K562 (cell line): ENCODE data around the gene DNM1. TPM values are rescaled to one million over a fixed set of nuclear protein-coding genes. Genes with fewer than 3 reads are reported as not detected.

Experiments
- ATAC-seq: fragments of 200-7000 bp; cut with Tn5 transposase; 3 replicates; pipeline ENCODE4 v1.9.1; 2020; ENCODE audit warnings: moderate library complexity
- BruUV-seq: library from RNA; stranded (reverse); fragments of 400-500 nt; replicated peaks from 2 replicates; lab custom pipeline; 2021; lab: Mats Ljungman, UMichigan
- CTCF ChIA-PET: fragments of 300-600 bp; formaldehyde crosslinking; extraction: SDS; loops from one replicate; lab custom pipeline; 2021; ENCODE audit warnings: low intra/inter-chr PET ratio; lab: Yijun Ruan, JAX
- POLR2A ChIA-PET: fragments of 300-600, 350-650 bp; sonication (Branson Sonifier 250); formaldehyde crosslinking; extraction: SDS; loops from one replicate; lab custom pipeline; 2021; ENCODE audit warnings: antibody characterized with exemption, inconsistent platforms; lab: Yijun Ruan, JAX
- DNase-seq, 4 experiments: peaks; one replicate each; pipeline versions ENCODE4 v3.0.0 to v3.0.0-alpha.2; 2011 to 2018; ENCODE audit warnings: low spot score in 3 of 4, mixed read lengths in 3 of 4; ENCODE audit errors: extremely low read depth in 1 of 4
- FAIRE-seq: peaks from 2 replicates; lab custom pipeline; 2011; peaks lifted over from hg19 to GRCh38; lab: Jason Lieb, UNC
- H2AFZ ChIP-seq: 2 replicates; pipeline ENCODE4 v1.6.0; 2011; ENCODE audit warnings: low read depth, low read length, control low read depth, inconsistent platforms
- H3K27ac ChIP-seq: fragments of 200-600 bp; 3 replicates; pipeline ENCODE4 v1.8.0; 2011; ENCODE audit warnings: low read depth, mild to moderate bottlenecking, control low read depth, inconsistent platforms, low read length, moderate library complexity, mixed read lengths; ENCODE audit errors: extremely low read depth
- H3K27me3 ChIP-seq, 2 experiments: fragments of 300-600 bp in 1 of 2; 2 replicates in 1 of 2; 3 replicates in 1 of 2; pipeline versions ENCODE4 v1.6.0 to v1.8.0; 2011; ENCODE audit warnings: inconsistent platforms in 2 of 2, low read length in 2 of 2, mild to moderate bottlenecking in 1 of 2, mixed read lengths in 1 of 2, moderate library complexity in 1 of 2; ENCODE audit not compliant: control insufficient read depth in 2 of 2, insufficient read depth in 2 of 2
- H3K36me3 ChIP-seq: fragments of 300-600 bp; 3 replicates; pipeline ENCODE4 v1.8.0; 2011; ENCODE audit warnings: mild to moderate bottlenecking, low read length, inconsistent platforms; ENCODE audit not compliant: control insufficient read depth, insufficient read depth
- H3K4me1 ChIP-seq, 2 experiments: fragments of 200-600 bp in 1 of 2; replicated peaks in 1 of 2; 2 replicates in 1 of 2; 3 replicates in 1 of 2; pipeline versions ENCODE4 v1.5.1 to v1.8.0; 2011; ENCODE audit warnings: inconsistent platforms in 2 of 2, low read length in 2 of 2, mild to moderate bottlenecking in 1 of 2, mixed read lengths in 1 of 2, moderate library complexity in 1 of 2; ENCODE audit not compliant: control insufficient read depth in 2 of 2, insufficient read depth in 2 of 2
- H3K4me2 ChIP-seq: 2 replicates; pipeline ENCODE4 v1.6.1; 2011; ENCODE audit warnings: low read length, control low read depth, inconsistent platforms, mixed read lengths; ENCODE audit not compliant: insufficient read depth
- H3K4me3 ChIP-seq: fragments of 200-600 bp; sonication (generic), shearing (Covaris generic); 2 replicates; pipeline ENCODE4 v1.5.1; 2016; ENCODE audit warnings: control low read depth, inconsistent platforms
- H3K79me2 ChIP-seq: fragments of 200-600 bp; 3 replicates; pipeline ENCODE4 v1.8.0; 2011; ENCODE audit warnings: low read length, inconsistent platforms; ENCODE audit not compliant: control insufficient read depth, insufficient read depth
- H3K9ac ChIP-seq, 2 experiments: 2 replicates each; pipeline versions ENCODE4 v1.6.0 to v1.6.1; 2011; ENCODE audit warnings: low read depth in 2 of 2, low read length in 2 of 2, control low read depth in 1 of 2, inconsistent platforms in 1 of 2, mild to moderate bottlenecking in 1 of 2, mixed read lengths in 1 of 2; ENCODE audit not compliant: insufficient read depth in 1 of 2
- H3K9me1 ChIP-seq: one replicate; pipeline ENCODE4 v1.6.0; 2011; ENCODE audit warnings: inconsistent platforms, mild to moderate bottlenecking, low read length, moderate library complexity; ENCODE audit not compliant: control insufficient read depth, insufficient read depth
- H3K9me3 ChIP-seq: replicated peaks from 2 replicates; pipeline ENCODE4 v1.5.1; 2011; ENCODE audit warnings: low read depth, low read length, inconsistent platforms; ENCODE audit not compliant: control insufficient read depth, insufficient read depth
- H4K20me1 ChIP-seq: replicated peaks from 2 replicates; pipeline ENCODE4 v1.6.1; 2011; ENCODE audit warnings: low read length, inconsistent platforms, mixed read lengths; ENCODE audit not compliant: control insufficient read depth, insufficient read depth
- CHD4 ChIP-seq: fragments of 200-600 bp; sonication (generic); IDR thresholded peaks from 3 replicates; pipeline ENCODE4 v1.6.1; 2012; ENCODE audit warnings: low read depth, mild to moderate bottlenecking, mixed read lengths, low read length, inconsistent platforms; ENCODE audit not compliant: insufficient read depth, insufficient replicate concordance, poor library complexity, severe bottlenecking
- CTBP1 ChIP-seq: fragments of 450-650 bp; IDR thresholded peaks from 2 replicates; pipeline ENCODE4 v1.6.1; 2016; ENCODE audit warnings: borderline replicate concordance
- E2F1 ChIP-seq: sonication (generic); formaldehyde crosslinking; IDR thresholded peaks from 2 replicates; pipeline ENCODE4 v1.8.1; 2023; ENCODE audit warnings: mild to moderate bottlenecking, missing genetic modification reagents, moderate library complexity
- ELF1 ChIP-seq: fragments of 200-800 bp; sonication (Bioruptor generic); IDR thresholded peaks from 2 replicates; pipeline ENCODE4 v1.6.1; 2016; ENCODE audit warnings: missing genetic modification characterization, missing compliant biosample characterization
- ESRRA ChIP-seq: fragments of 450-650 bp; IDR thresholded peaks from 2 replicates; pipeline ENCODE4 v1.6.1; 2014; ENCODE audit warnings: low read depth, mild to moderate bottlenecking, moderate library complexity, borderline replicate concordance
- FOS ChIP-seq: IDR thresholded peaks from 3 replicates; pipeline ENCODE4 v1.6.1; 2011; ENCODE audit not compliant: insufficient read length; ENCODE audit errors: extremely low read depth
- FOXK2 ChIP-seq, 2 experiments: fragments of 450-650 bp; IDR thresholded peaks in 1 of 2; conservative IDR thresholded peaks in 1 of 2; 2 replicates each; pipeline ENCODE4 v1.6.1; 2016; ENCODE audit warnings: low read depth in 2 of 2, mild to moderate bottlenecking in 1 of 2
- HDGF ChIP-seq: fragments of 450-650 bp; IDR thresholded peaks from 2 replicates; pipeline ENCODE4 v1.6.1; 2016
- KLF1 ChIP-seq: fragments of 450-650 bp; IDR thresholded peaks from 2 replicates; pipeline ENCODE4 v1.6.1; 2016; ENCODE audit warnings: missing genetic modification characterization, missing compliant biosample characterization
- MAFG ChIP-seq: fragments of 450-650 bp; conservative IDR thresholded peaks from 2 replicates; pipeline ENCODE4 v1.6.1; 2016; ENCODE audit warnings: missing genetic modification characterization, missing compliant biosample characterization
- MAFK ChIP-seq: IDR thresholded peaks from 2 replicates; pipeline ENCODE4 v1.6.1; 2011; ENCODE audit warnings: low read length, improper control_type of control experiment
- MCM2 ChIP-seq: fragments of 450-650 bp; IDR thresholded peaks from 2 replicates; pipeline ENCODE4 v1.6.1; 2017; ENCODE audit warnings: low read depth, mild to moderate bottlenecking
- MXI1 ChIP-seq: IDR thresholded peaks from 2 replicates; pipeline ENCODE4 v1.6.1; 2011; ENCODE audit warnings: low read depth, mild to moderate bottlenecking, improper control_type of control experiment, low read length
- NFE2L1 ChIP-seq: fragments of 450-650 bp; IDR thresholded peaks from 2 replicates; pipeline ENCODE4 v1.6.1; 2016; ENCODE audit warnings: missing genetic modification characterization, low read depth, mild to moderate bottlenecking, missing compliant biosample characterization, moderate library complexity, borderline replicate concordance
- RBBP5 ChIP-seq: fragments of 200-600 bp; sonication (generic); IDR thresholded peaks from 2 replicates; pipeline ENCODE4 v1.6.1; 2012; ENCODE audit warnings: borderline replicate concordance, mild to moderate bottlenecking, low read length, control low read depth, inconsistent platforms; ENCODE audit not compliant: insufficient read depth, poor library complexity, severe bottlenecking
- RNF2 ChIP-seq: sonication (generic); IDR thresholded peaks from 2 replicates; pipeline ENCODE4 v1.6.1; 2016
- SNIP1 ChIP-seq: fragments of 450-650 bp; IDR thresholded peaks from 2 replicates; pipeline ENCODE4 v1.7.1; 2017; ENCODE audit warnings: low read depth, mild to moderate bottlenecking
- ZBTB7A ChIP-seq: IDR thresholded peaks from 2 replicates; pipeline ENCODE4 v1.6.1; 2011; ENCODE audit warnings: low read depth, mild to moderate bottlenecking, low read length, moderate library complexity, borderline replicate concordance; ENCODE audit not compliant: control insufficient read depth
- ZNF23 ChIP-seq: fragments of 250-450 bp; sonication (Bioruptor Pico); IDR thresholded peaks from 2 replicates; pipeline ENCODE4 v1.4.0; 2020; ENCODE audit warnings: mild to moderate bottlenecking
- ZNF316 ChIP-seq: fragments of 450-650 bp; IDR thresholded peaks from 2 replicates; pipeline ENCODE4 v1.6.1; 2016
- ZSCAN29 ChIP-seq: fragments of 450-650 bp; IDR thresholded peaks from 2 replicates; pipeline ENCODE4 v1.6.1; 2017
- WGBS: fragments of 100-300 bp; shearing (Covaris generic); methylation state at CpG from one replicate; pipeline ENCODE4 v1.1.6; 2016; ENCODE audit warnings: low coverage, mixed read lengths; ENCODE audit not compliant: insufficient coverage; ENCODE audit errors: missing lambda C conversion rate; 5-methylcytosine and 5-hydroxymethylcytosine counted together
- in situ Hi-C: fragments of 300-500 bp; cut with MboI; formaldehyde crosslinking; loops from 4 replicates; pipeline ENCODE4 v1.15.0; 2018; ENCODE audit warnings: inconsistent platforms, mixed read lengths
- intact Hi-C: fragments of 100-400 bp; cut with micrococcal nuclease; formaldehyde crosslinking; loops from 2 replicates; pipeline ENCODE4 v1.14.2; 2022
- polyA plus RNA-seq, 8 experiments: library from polyadenylated mRNA; depleted of rRNA in 4 of 8; stranded (reverse) in 5 of 8; unstranded in 3 of 8; fragments of >200 nt; fragmentation: Nextera tagmentation in 2 of 8; fragmentation: Illumina TruSeq in 1 of 8; extraction: Ambion mirVana in 2 of 8; extraction: Trizol in 1 of 8; gene quantifications; 2 replicates each; pipeline versions ENCODE4 v1.2.1 to v1.2.3, GENCODE V29; 2011 to 2014; ENCODE audit warnings: inconsistent platforms in 1 of 8, missing spikeins in 1 of 8
- total RNA-seq, 7 experiments: library from RNA; depleted of rRNA in 6 of 7; stranded (reverse); fragments of >200 nt in 6 of 7; fragmentation: Illumina TruSeq in 2 of 7; extraction: Trizol in 2 of 7; gene quantifications; 2 replicates each; pipeline versions ENCODE4 v1.2.1 to v1.2.3, GENCODE V29; 2011 to 2021; ENCODE audit warnings: low replicate concordance in 1 of 7
- TF ChIP-seq, protein P1 (sequence below): sonication (generic); IDR thresholded peaks from 2 replicates; pipeline ENCODE4 v1.6.1; 2016

DNM1 gene
- total and polyA plus RNA-seq, 9 of the 15 experiments (the other 6 are each of a cell fraction or from before 2014, with no cell fraction given) = 0.39 to 23.1 (median 9.1) TPM

DNA sequence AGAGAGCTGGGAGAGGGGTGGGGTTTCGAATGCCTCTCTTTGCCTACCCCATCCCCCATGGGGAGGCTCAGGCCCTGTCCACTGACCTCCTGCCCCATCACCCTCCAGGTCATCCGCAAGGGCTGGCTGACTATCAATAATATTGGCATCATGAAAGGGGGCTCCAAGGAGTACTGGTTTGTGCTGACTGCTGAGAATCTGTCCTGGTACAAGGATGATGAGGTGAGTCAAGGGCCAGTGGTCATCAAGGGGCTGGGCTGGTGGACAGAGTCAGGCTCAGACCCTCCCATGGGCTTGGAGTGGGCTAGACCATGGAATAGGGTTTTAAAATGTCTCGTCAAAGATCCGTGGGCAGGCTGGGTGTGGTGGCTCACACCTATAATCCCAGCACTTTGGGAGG, 38.9 kb downstream of the DNM1 start:
- no peak overlapping the region for H3K4me2 ChIP-seq
- H3K4me3 ChIP-seq = no peak overlapping the region
- no peaks in the 10 kb centered on the region for H3K9me3 ChIP-seq
- H3K9ac ChIP-seq = peak overlapping the region in 1 of 2 experiments; percentile 3; a peak in 1 of 4 replicates
- ChIA-PET CTCF (no interaction called here), POLR2A (interaction anchor here (0.6 to 4.2 kb wide), 10 partner anchors 8 to 91 kb away, joined by 3 to 27 read pairs (median 5); no protein-coding TSS in a partner anchor)
- H2AFZ ChIP-seq = no peak overlapping the region
- no peak overlapping the region for H3K27ac ChIP-seq
- no peaks in the 10 kb centered on the region for H3K27me3 ChIP-seq
- no peaks in the 10 kb centered on the region for H3K9me1 ChIP-seq
- H3K36me3 ChIP-seq = no peaks in the 10 kb centered on the region
- no TSS peak for BruUV-seq
- in situ Hi-C loops (loop anchor here (10.0 kb wide), 1 partner anchor 453 kb away; no protein-coding TSS in a partner anchor), intact Hi-C loops (no loop called here)
- WGBS = 37% methylated on average over 4 of the region's 4 CpGs
- peaks cover 23 to 46% of the 10 kb centered on the region in 2 experiments for H3K4me1 ChIP-seq
- no peaks in the 10 kb centered on the region for H4K20me1 ChIP-seq
- H3K79me2 ChIP-seq = no peaks in the 10 kb centered on the region
- FAIRE-seq (no peak), ATAC-seq (no peak), DNase-seq (peak in 1 of 4 experiments; percentile 42)
- TF ChIP-seq ESRRA (no peak), HDGF (no peak), MCM2 (no peak), FOXK2 (conservative IDR thresholded peaks at IDR 0.05 in 1 of 2, IDR thresholded peaks at IDR 0.05 in 1 of 2; ENCODE audit: low read depth in 2 of 2) (no peak), ZNF316 (peak; percentile 58; the same call in 1 of the 2 replicates), MAFK (no peak), CHD4 (no peak), ZSCAN29 (no peak), MXI1 (no peak), SNIP1 (no peak), CTBP1 (0 out of 2 replicates have a peak, but pooled peaks have one; percentile 11), E2F1 (CRISPR knock-in tag) (no peak), RBBP5 (no peak), FOS (no peak), KLF1 (tag) (no peak), ZNF23 (no peak), ELF1 (tag) (no peak), ZBTB7A (peak; percentile 15; the same call in 1 of the 2 replicates), NFE2L1 (tag) (no peak), MAFG (tag) (no peak), RNF2 (no peak)
- TF ChIP-seq, protein P1, sequence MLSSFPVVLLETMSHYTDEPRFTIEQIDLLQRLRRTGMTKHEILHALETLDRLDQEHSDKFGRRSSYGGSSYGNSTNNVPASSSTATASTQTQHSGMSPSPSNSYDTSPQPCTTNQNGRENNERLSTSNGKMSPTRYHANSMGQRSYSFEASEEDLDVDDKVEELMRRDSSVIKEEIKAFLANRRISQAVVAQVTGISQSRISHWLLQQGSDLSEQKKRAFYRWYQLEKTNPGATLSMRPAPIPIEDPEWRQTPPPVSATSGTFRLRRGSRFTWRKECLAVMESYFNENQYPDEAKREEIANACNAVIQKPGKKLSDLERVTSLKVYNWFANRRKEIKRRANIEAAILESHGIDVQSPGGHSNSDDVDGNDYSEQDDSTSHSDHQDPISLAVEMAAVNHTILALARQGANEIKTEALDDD = no peak
